WTC11 (cell line): ENCODE results near the gene OBSCN. TPM values are rescaled to one million over a fixed set of nuclear protein-coding genes. Genes with fewer than 3 reads are reported as not detected.

Experiments used
- ATAC-seq: fragments of 200-7000 bp; cut with Tn5 transposase; 2 replicates; pipeline ENCODE4 v1.10.0; 2021; ENCODE audit warnings: mild to moderate bottlenecking, moderate library complexity
- CTCF ChIA-PET: fragments of 300-600 bp; sonication (Branson Sonifier 250); formaldehyde crosslinking; loops from one replicate; lab custom pipeline; 2021; ENCODE audit warnings: antibody characterized with exemption; lab: Charles Lee
- POLR2A ChIA-PET: fragments of 350-600 bp; sonication (Branson Sonifier 250); formaldehyde crosslinking; loops from one replicate; lab custom pipeline; 2021; ENCODE audit warnings: antibody characterized with exemption; lab: Charles Lee
- DNase-seq: peaks from one replicate; pipeline ENCODE4 v3.0.0; 2021; ENCODE audit warnings: low spot score
- H3K27ac Mint-ChIP-seq: 2 replicates; pipeline ENCODE4 v1.8.0; 2021; ENCODE audit warnings: mixed read lengths
- H3K27me3 Mint-ChIP-seq: 2 replicates; pipeline ENCODE4 v1.8.0; 2021; ENCODE audit warnings: low read depth, mild to moderate bottlenecking, moderate library complexity, mixed read lengths
- H3K36me3 Mint-ChIP-seq: 2 replicates; pipeline ENCODE4 v1.8.0; 2021; ENCODE audit warnings: mixed read lengths
- H3K4me1 Mint-ChIP-seq: 2 replicates; pipeline ENCODE4 v1.8.0; 2022; ENCODE audit warnings: mixed read lengths
- H3K4me3 Mint-ChIP-seq: 2 replicates; pipeline ENCODE4 v1.8.0; 2021; ENCODE audit warnings: mild to moderate bottlenecking, moderate library complexity, mixed read lengths
- H3K9me3 Mint-ChIP-seq: 2 replicates; pipeline ENCODE4 v1.8.0; 2021; ENCODE audit warnings: mixed read lengths
- ATF1 ChIP-seq: sonication (generic); formaldehyde crosslinking; IDR thresholded peaks from 2 replicates; pipeline ENCODE4 v1.8.1; 2023; ENCODE audit warnings: mild to moderate bottlenecking, moderate library complexity, missing genetic modification reagents
- E2F5 ChIP-seq: sonication (generic); formaldehyde crosslinking; IDR thresholded peaks from 2 replicates; pipeline ENCODE4 v1.8.1; 2022; ENCODE audit warnings: mild to moderate bottlenecking, moderate library complexity, missing genetic modification reagents
- FOXP4 ChIP-seq: sonication (generic); formaldehyde crosslinking; IDR thresholded peaks from 2 replicates; pipeline ENCODE4 v1.8.0; 2022; ENCODE audit warnings: mild to moderate bottlenecking, missing genetic modification reagents
- JAZF1 ChIP-seq: fragments of 250-450 bp; sonication (Bioruptor Pico); IDR thresholded peaks from 2 replicates; pipeline ENCODE4 v1.9.0; 2021; ENCODE audit warnings: moderate library complexity, mild to moderate bottlenecking, inconsistent platforms
- MAX ChIP-seq: sonication (generic); formaldehyde crosslinking; IDR thresholded peaks from 2 replicates; pipeline ENCODE4 v1.8.0; 2022; ENCODE audit warnings: mild to moderate bottlenecking, missing genetic modification reagents
- NFYB ChIP-seq: sonication (generic); formaldehyde crosslinking; conservative IDR thresholded peaks from 2 replicates; pipeline ENCODE4 v1.8.0; 2022; ENCODE audit warnings: low read depth, missing genetic modification reagents
- NR2C2 ChIP-seq: sonication (generic); formaldehyde crosslinking; IDR thresholded peaks from 2 replicates; pipeline ENCODE4 v1.8.0; 2022; ENCODE audit warnings: mild to moderate bottlenecking, missing genetic modification reagents
- PRRX2 ChIP-seq: fragments of 250-450 bp; sonication (Bioruptor Pico); IDR thresholded peaks from 2 replicates; pipeline ENCODE4 v1.8.0; 2021; ENCODE audit warnings: mild to moderate bottlenecking
- RELA ChIP-seq: sonication (generic); formaldehyde crosslinking; IDR thresholded peaks from 2 replicates; pipeline ENCODE4 v1.8.1; 2022; ENCODE audit warnings: missing genetic modification reagents, mild to moderate bottlenecking, borderline replicate concordance
- SMAD3 ChIP-seq: sonication (generic); formaldehyde crosslinking; IDR thresholded peaks from 2 replicates; pipeline ENCODE4 v1.8.0; 2022; ENCODE audit warnings: missing genetic modification reagents, mild to moderate bottlenecking, borderline replicate concordance
- TEAD1 ChIP-seq: sonication (generic); formaldehyde crosslinking; IDR thresholded peaks from 2 replicates; pipeline ENCODE4 v1.8.0; 2022; ENCODE audit warnings: mild to moderate bottlenecking, missing genetic modification reagents
- TEAD4 ChIP-seq: sonication (generic); formaldehyde crosslinking; IDR thresholded peaks from 2 replicates; pipeline ENCODE4 v1.8.0; 2022; ENCODE audit warnings: mild to moderate bottlenecking, missing genetic modification reagents
- TP53 ChIP-seq: sonication (generic); formaldehyde crosslinking; IDR thresholded peaks from 2 replicates; pipeline ENCODE4 v1.8.1; 2023; ENCODE audit warnings: mild to moderate bottlenecking, missing genetic modification reagents
- ZNF416 ChIP-seq: fragments of 250-450 bp; sonication (Bioruptor Pico); IDR thresholded peaks from 2 replicates; pipeline ENCODE4 v1.9.0; 2021; ENCODE audit warnings: mild to moderate bottlenecking, inconsistent platforms
- total RNA-seq: library from RNA; stranded (reverse); gene quantifications from 3 replicates; pipeline ENCODE4 v1.2.3, GENCODE V29; 2021
- TF ChIP-seq, protein P1 (sequence below): sonication (generic); formaldehyde crosslinking; IDR thresholded peaks from 2 replicates; pipeline ENCODE4 v1.8.1; 2023; ENCODE audit warnings: mild to moderate bottlenecking, missing genetic modification reagents, moderate library complexity
- TF ChIP-seq, protein P2 (sequence below): sonication (generic); formaldehyde crosslinking; IDR thresholded peaks from 2 replicates; pipeline ENCODE4 v1.8.0; 2023; ENCODE audit warnings: missing genetic modification reagents
- TF ChIP-seq, protein P3 (sequence below): sonication (generic); formaldehyde crosslinking; IDR thresholded peaks from 2 replicates; pipeline ENCODE4 v1.8.1; 2022; ENCODE audit warnings: low read depth, mild to moderate bottlenecking, moderate library complexity, missing genetic modification reagents, borderline replicate concordance

OBSCN gene
- total RNA-seq, 1 experiment from 2014 or later = 38.8 TPM

DNA sequence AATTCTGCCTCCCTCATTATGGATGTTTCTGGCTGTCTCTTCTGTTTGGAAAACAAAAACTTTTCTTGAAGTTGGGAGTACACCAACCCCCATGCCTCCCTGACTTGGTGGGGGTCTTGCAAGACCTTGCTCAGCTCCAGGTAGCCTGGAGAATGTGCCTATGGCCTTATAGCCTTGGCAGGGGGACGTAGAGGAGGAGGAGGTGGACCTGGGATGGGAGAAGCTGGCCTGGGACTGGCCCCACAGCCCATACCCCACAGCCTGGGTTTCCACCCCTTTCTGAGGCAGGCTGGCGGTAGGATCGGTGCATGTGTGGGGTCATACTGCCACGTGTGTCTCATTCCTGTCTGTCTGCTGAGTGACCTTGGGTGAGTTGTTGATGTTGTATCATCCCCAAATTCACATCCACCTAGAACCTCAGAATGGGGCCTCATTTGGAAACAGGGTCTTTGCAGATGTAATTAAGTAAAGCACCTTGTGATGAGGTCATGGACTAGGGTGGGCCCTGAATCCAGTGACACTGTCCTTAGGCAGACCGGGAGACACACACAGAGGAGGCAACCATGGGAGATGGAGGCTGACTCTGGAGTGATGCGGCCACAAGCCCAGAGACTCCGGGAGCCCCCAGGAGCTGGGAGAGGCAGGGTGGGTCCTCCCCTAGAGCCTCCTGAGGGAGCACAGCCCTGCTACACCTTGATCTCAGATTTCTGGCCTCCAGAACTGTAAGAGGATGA, 18.5 kb downstream of the OBSCN start:
- CTCF ChIA-PET = interaction anchor here (0.8 to 1.0 kb wide), 2 partner anchors 57 to 96 kb away, joined by 3 to 4 read pairs; no protein-coding TSS in a partner anchor

DNA sequence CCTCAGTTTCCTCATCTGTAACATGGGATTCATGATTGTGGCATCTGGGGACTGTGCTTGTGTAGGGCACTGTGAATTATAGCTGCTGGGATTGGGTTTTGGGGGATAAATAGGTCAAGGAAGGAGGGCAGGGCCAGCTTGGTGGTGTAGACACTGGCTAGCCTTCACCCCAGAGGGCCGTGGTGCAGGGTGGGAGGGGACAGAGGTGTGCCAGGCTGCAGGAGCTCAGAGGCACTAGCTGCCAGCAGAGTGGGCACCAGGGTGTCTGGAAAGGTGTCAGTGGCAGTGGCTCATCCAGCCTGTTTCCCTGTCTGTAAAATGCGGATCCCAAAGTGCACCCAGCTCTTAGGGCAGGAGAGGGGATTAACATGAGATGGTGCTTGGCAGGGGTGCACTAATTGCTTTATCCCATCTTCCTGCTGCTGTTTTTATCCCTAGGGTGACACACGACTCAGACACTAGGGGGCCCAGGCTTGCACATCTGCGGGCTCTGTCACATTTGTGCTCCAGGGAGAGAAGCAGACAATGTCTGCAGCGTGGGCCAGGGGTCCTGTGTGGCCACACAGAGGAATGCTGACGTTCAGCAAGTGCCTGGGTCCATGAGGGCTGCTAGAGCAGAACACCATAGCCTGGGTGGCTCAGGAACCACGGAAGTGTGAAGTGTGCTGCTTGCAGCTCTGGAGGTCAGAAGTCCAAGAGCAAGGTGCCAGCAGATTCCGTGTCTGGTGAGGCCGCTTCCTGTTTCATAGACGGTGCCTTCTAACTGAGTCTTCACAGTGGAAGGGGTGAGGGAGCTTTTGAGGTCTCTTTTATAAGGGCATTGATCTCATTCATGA, 19.3 kb downstream of the OBSCN start:
- CTCF ChIA-PET = interaction anchor here (0.8 to 1.4 kb wide), 3 partner anchors 10 to 96 kb away, joined by 3 to 8 read pairs (median 4); no protein-coding TSS in a partner anchor
- no peaks in the 10 kb centered on the region for H3K27me3 Mint-ChIP-seq
- TF ChIP-seq, protein P1, sequence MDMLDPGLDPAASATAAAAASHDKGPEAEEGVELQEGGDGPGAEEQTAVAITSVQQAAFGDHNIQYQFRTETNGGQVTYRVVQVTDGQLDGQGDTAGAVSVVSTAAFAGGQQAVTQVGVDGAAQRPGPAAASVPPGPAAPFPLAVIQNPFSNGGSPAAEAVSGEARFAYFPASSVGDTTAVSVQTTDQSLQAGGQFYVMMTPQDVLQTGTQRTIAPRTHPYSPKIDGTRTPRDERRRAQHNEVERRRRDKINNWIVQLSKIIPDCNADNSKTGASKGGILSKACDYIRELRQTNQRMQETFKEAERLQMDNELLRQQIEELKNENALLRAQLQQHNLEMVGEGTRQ (CRISPR knock-in tag) = no peak
- no peak for TF ChIP-seq E2F5
- H3K36me3 Mint-ChIP-seq = peaks cover 82% of the 10 kb centered on the region
- POLR2A ChIA-PET = no interaction called here
- H3K9me3 Mint-ChIP-seq = peaks cover 7% of the 10 kb centered on the region
- no peak overlapping the region for H3K4me3 Mint-ChIP-seq
- H3K27ac Mint-ChIP-seq = no peak overlapping the region
- H3K4me1 Mint-ChIP-seq = no peaks in the 10 kb centered on the region
- ATAC-seq (no peak), DNase-seq (no peak)

More for the DNA sequence above, 18.5 kb downstream of the OBSCN start:
- no peak for TF ChIP-seq SMAD3
- no peak for TF ChIP-seq ATF1 (CRISPR knock-in tag)
- TF ChIP-seq, protein P2, sequence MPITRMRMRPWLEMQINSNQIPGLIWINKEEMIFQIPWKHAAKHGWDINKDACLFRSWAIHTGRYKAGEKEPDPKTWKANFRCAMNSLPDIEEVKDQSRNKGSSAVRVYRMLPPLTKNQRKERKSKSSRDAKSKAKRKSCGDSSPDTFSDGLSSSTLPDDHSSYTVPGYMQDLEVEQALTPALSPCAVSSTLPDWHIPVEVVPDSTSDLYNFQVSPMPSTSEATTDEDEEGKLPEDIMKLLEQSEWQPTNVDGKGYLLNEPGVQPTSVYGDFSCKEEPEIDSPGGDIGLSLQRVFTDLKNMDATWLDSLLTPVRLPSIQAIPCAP (CRISPR knock-in tag) = no peak
- TF ChIP-seq FOXP4 (CRISPR knock-in tag) = no peak
- TF ChIP-seq ZNF416 (CRISPR knock-in tag) = no peak
- no peak for TF ChIP-seq RELA (CRISPR knock-in tag)
- no peak for TF ChIP-seq JAZF1 (CRISPR knock-in tag)
- TF ChIP-seq, protein P1 (CRISPR knock-in tag) = no peak
- no peak for TF ChIP-seq NR2C2 (CRISPR knock-in tag)
- no peak for TF ChIP-seq PRRX2
- TF ChIP-seq TP53 (CRISPR knock-in tag) = no peak
- TF ChIP-seq MAX (CRISPR knock-in tag) = no peak
- TF ChIP-seq TEAD4 = no peak
- TF ChIP-seq NFYB = no peak
- TF ChIP-seq, protein P3, sequence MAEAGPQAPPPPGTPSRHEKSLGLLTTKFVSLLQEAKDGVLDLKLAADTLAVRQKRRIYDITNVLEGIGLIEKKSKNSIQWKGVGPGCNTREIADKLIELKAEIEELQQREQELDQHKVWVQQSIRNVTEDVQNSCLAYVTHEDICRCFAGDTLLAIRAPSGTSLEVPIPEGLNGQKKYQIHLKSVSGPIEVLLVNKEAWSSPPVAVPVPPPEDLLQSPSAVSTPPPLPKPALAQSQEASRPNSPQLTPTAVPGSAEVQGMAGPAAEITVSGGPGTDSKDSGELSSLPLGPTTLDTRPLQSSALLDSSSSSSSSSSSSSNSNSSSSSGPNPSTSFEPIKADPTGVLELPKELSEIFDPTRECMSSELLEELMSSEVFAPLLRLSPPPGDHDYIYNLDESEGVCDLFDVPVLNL (CRISPR knock-in tag) = no peak
- TF ChIP-seq TEAD1 = no peak
- Mint-ChIP-seq H3K36me3 (peaks cover 81% of the 10 kb centered on the region), H3K27ac (no peak overlapping the region), H3K4me3 (no peak overlapping the region), H3K4me1 (no peaks in the 10 kb centered on the region), H3K9me3 (peaks cover 7% of the 10 kb centered on the region), H3K27me3 (no peaks in the 10 kb centered on the region)
- no peak for ATAC-seq
- POLR2A ChIA-PET = no interaction called here
- DNase-seq = no peak
